PFSK-1 (cell line): Measurements from ENCODE around the gene ULBP2.

Experiments used
- FOXP2 ChIP-seq: optimal IDR thresholded peaks from 2 replicates; pipeline ENCODE3; 2011; ENCODE audit warnings: borderline replicate concordance, control low read depth, inconsistent platforms; ENCODE audit not compliant: insufficient read depth; ENCODE audit errors: extremely low read length, extremely low read depth
- POLR2AphosphoS5 ChIP-seq: IDR thresholded peaks from 2 replicates; pipeline ENCODE4 v1.6.1; 2012; ENCODE audit warnings: low read depth, mild to moderate bottlenecking, control low read depth, low read length, moderate library complexity
- REST ChIP-seq, 2 experiments: IDR thresholded peaks; 2 replicates each; pipeline versions ENCODE4 v1.6.1 to v1.8.0; 2011 to 2012; ENCODE audit warnings: low read depth in 2 of 2, low read length in 2 of 2, control low read depth in 1 of 2, inconsistent platforms in 1 of 2, mild to moderate bottlenecking in 1 of 2, moderate library complexity in 1 of 2; ENCODE audit not compliant: insufficient read depth in 1 of 2
- SIN3A ChIP-seq: IDR thresholded peaks from 2 replicates; pipeline ENCODE4 v1.6.1; 2012; ENCODE audit warnings: mild to moderate bottlenecking, low read length, moderate library complexity, borderline replicate concordance; ENCODE audit not compliant: insufficient read depth
- TAF1 ChIP-seq: IDR thresholded peaks from 2 replicates; pipeline ENCODE4 v1.6.1; 2012; ENCODE audit warnings: low read length, control low read depth, borderline replicate concordance; ENCODE audit not compliant: insufficient read depth

ULBP2 gene

GRCh38 chr6:149950423-149950822 lies 8.6 kb downstream of the ULBP2 start:
- TF ChIP-seq REST (IDR thresholded peaks at IDR 0.05; ENCODE audit: insufficient read depth in 1 of 2, low read depth in 2 of 2, low read length in 2 of 2), result no peak
- TF ChIP-seq POLR2AphosphoS5, result no peak
- no peak for TF ChIP-seq SIN3A
- no peak for TF ChIP-seq FOXP2

GRCh38 chr6:149951096-149951495 lies 9.3 kb downstream of the ULBP2 start:
- no peak for TF ChIP-seq FOXP2
- TF ChIP-seq POLR2AphosphoS5, result no peak
- TF ChIP-seq TAF1, result no peak
- no peak for TF ChIP-seq SIN3A
- no peak for TF ChIP-seq REST (IDR thresholded peaks at IDR 0.05; ENCODE audit: insufficient read depth in 1 of 2, low read depth in 2 of 2, low read length in 2 of 2)

- TF ChIP-seq SIN3A (no peak), FOXP2 (no peak), TAF1 (no peak), REST (IDR thresholded peaks at IDR 0.05; ENCODE audit: insufficient read depth in 1 of 2, low read depth in 2 of 2, low read length in 2 of 2) (no peak), POLR2AphosphoS5 (no peak)
Measured at GRCh38 chr6:149951626-149952025, 9.8 kb downstream of the ULBP2 start.

- TF ChIP-seq FOXP2, result no peak
- no peak for TF ChIP-seq REST (IDR thresholded peaks at IDR 0.05; ENCODE audit: insufficient read depth in 1 of 2, low read depth in 2 of 2, low read length in 2 of 2)
- TF ChIP-seq POLR2AphosphoS5, result no peak
- TF ChIP-seq SIN3A, result no peak
- TF ChIP-seq TAF1, result no peak
Measured at GRCh38 chr6:149960488-149960887, 18.7 kb downstream of the ULBP2 start.
